ENCODE results near the gene MMUT.
A peak's percentile ranks its signal among the peaks of the same experiment; 100 is the strongest.

Gene MMUT

GRCh38 chr6:49462927-49463611 lies at the start of gene MMUT, which contains the start of gene CENPQ:
MMUT (minus strand) TSS chr6:49463253; CDS start chr6:49459466, 3,787 bp downstream.
CENPQ (plus strand) TSS chr6:49463370; CDS start chr6:49470177, 6,807 bp downstream.
- peak within 1 kb of the TSS; percentile 74 for H3K27ac ChIP-seq
- TF ChIP-seq ZFX (IDR thresholded peaks at IDR 0.05; ENCODE audit: borderline replicate concordance) (no peak), CTCF (IDR thresholded peaks at IDR 0.05) (no peak)

GRCh38 chr6:49509342-49509741 lies 46.3 kb upstream of the MMUT start:
- no peak for TF ChIP-seq CTCF (IDR thresholded peaks at IDR 0.05)
- TF ChIP-seq ZFX (IDR thresholded peaks at IDR 0.05; ENCODE audit: borderline replicate concordance), result no peak
- H3K27ac ChIP-seq, result no peak overlapping the region

GRCh38 chr6:49506569-49507111 lies 43.6 kb upstream of the MMUT start:
- TF ChIP-seq CTCF (IDR thresholded peaks at IDR 0.05) (no peak), ZFX (IDR thresholded peaks at IDR 0.05; ENCODE audit: borderline replicate concordance) (no peak)
- peak overlapping the region; percentile 56 for H3K27ac ChIP-seq

- no peak overlapping the region for H3K27ac ChIP-seq
- TF ChIP-seq CTCF (IDR thresholded peaks at IDR 0.05) (no peak), ZFX (IDR thresholded peaks at IDR 0.05; ENCODE audit: borderline replicate concordance) (no peak)
Measured at GRCh38 chr6:49504666-49505065, 41.6 kb upstream of the MMUT start.

GRCh38 chr6:49499623-49500022 lies 36.6 kb upstream of the MMUT start, which contains the start of gene GLYATL3:
GLYATL3 (plus strand) TSS chr6:49499923; CDS start chr6:49511991, 12,068 bp downstream.
- TF ChIP-seq CTCF (IDR thresholded peaks at IDR 0.05) (no peak), ZFX (IDR thresholded peaks at IDR 0.05; ENCODE audit: borderline replicate concordance) (no peak)
- no peak within 1 kb of the TSS for H3K27ac ChIP-seq

- TF ChIP-seq CTCF (IDR thresholded peaks at IDR 0.05) (no peak), ZFX (IDR thresholded peaks at IDR 0.05; ENCODE audit: borderline replicate concordance) (no peak)
- no peak overlapping the region for H3K27ac ChIP-seq
Measured at GRCh38 chr6:49499126-49499525, 36.1 kb upstream of the MMUT start.

GRCh38 chr6:49497304-49497703 lies 34.3 kb upstream of the MMUT start:
- H3K27ac ChIP-seq, result no peak overlapping the region
- TF ChIP-seq ZFX (IDR thresholded peaks at IDR 0.05; ENCODE audit: borderline replicate concordance), result no peak
- no peak for TF ChIP-seq CTCF (IDR thresholded peaks at IDR 0.05)
